NCI-H226 (cell line): ENCODE results near the gene BORCS8.

Source experiments
- DNase-seq: peaks from one replicate; pipeline ENCODE4 v3.0.0-alpha.2; 2015

Gene BORCS8

GRCh38 chr19:19213426-19214158, 21.6 kb upstream of the BORCS8 start:
- DNase-seq, result no peak

- no peak for DNase-seq
Observed at GRCh38 chr19:19212916-19213315, 21.0 kb upstream of the BORCS8 start.

- no peak for DNase-seq
Observed at GRCh38 chr19:19211499-19212420, 19.8 kb upstream of the BORCS8 start, which contains the start of gene NCAN. TSS of gene NCAN (plus strand) at chr19:19211958. CDS start at chr19:19216954, 4,996 bp downstream.

GRCh38 chr19:19209372-19209771, 17.4 kb upstream of the BORCS8 start:
- no peak for DNase-seq

- DNase-seq, result no peak
Observed at GRCh38 chr19:19207637-19208572, 16.0 kb upstream of the BORCS8 start.

- DNase-seq, result no peak
Observed at GRCh38 chr19:19206938-19207337, 15.0 kb upstream of the BORCS8 start.

GRCh38 chr19:19205416-19206410, 13.8 kb upstream of the BORCS8 start:
- no peak for DNase-seq

- no peak for DNase-seq
Observed at GRCh38 chr19:19204181-19204580, 12.2 kb upstream of the BORCS8 start.

GRCh38 chr19:19203012-19203856, 11.3 kb upstream of the BORCS8 start, which contains the start of gene NR2C2AP:
TSS of gene NR2C2AP (minus strand) at chr19:19203414. CDS start at chr19:19203060, 354 bp downstream.
- DNase-seq, result peak; percentile 82

GRCh38 chr19:19202707-19203011, 10.7 kb upstream of the BORCS8 start:
- DNase-seq, result no peak

- no peak for DNase-seq
Observed at GRCh38 chr19:19201697-19202630, 10.0 kb upstream of the BORCS8 start.

GRCh38 chr19:19193926-19194325, 2.0 kb upstream of the BORCS8 start:
- DNase-seq, result no peak

- no peak for DNase-seq
Observed at GRCh38 chr19:19192910-19193423, 1.0 kb upstream of the BORCS8 start.

- DNase-seq, result no peak
Observed at GRCh38 chr19:19191768-19192077, 229 bp downstream of the BORCS8 start.

GRCh38 chr19:19186742-19187141, 5.2 kb downstream of the BORCS8 start:
- DNase-seq, result no peak

GRCh38 chr19:19185853-19186740, 5.9 kb downstream of the BORCS8 start:
- peak; percentile 13 for DNase-seq

- no peak for DNase-seq
Observed at GRCh38 chr19:19181488-19181998, 10.4 kb downstream of the BORCS8 start.
